Thyroid gland (tissue), 4 donors: ENCODE data around the gene TNN.

Experiments
- POLR2A ChIP-seq, 2 donors: fragments of 450-650 bp; IDR thresholded peaks; one replicate each; pipeline ENCODE4 v1.6.1; 2017; ENCODE audit warnings: antibody characterized with exemption in 2 of 2, mild to moderate bottlenecking in 2 of 2, moderate library complexity in 1 of 2
- TF ChIP-seq, protein P1 (sequence below), 6 experiments: fragments of 200-600 bp in 3 of 6; fragments of 450-650 bp in 3 of 6; sonication (generic) in 3 of 6; IDR thresholded peaks; one replicate each; pipeline ENCODE4 v1.5.1; 2016 to 2019; ENCODE audit warnings: antibody characterized with exemption in 6 of 6, mild to moderate bottlenecking in 2 of 6, inconsistent platforms in 1 of 6, moderate library complexity in 1 of 6

DNA sequence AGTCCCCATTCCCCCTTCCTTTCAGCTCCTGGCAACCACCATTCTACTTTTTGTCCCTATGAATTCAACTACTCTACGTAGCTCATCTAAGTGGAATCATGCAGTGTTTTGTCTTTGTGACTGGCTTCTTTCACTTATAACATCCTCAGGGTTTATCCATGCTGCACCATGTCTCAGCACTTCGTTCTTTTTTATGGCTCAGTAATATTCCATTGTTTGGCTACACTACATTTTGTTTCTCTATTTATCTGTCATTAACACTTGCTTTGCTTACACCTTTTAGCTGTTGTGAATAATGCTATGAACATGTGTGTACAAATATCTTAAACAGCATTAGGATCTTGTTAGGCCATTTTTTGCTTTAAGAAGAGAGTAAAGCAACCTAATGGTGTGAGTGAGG is 42.9 kb upstream of the TNN start:
- TF ChIP-seq POLR2A (IDR thresholded peaks at IDR 0.05) = no peak
- TF ChIP-seq, protein P1, sequence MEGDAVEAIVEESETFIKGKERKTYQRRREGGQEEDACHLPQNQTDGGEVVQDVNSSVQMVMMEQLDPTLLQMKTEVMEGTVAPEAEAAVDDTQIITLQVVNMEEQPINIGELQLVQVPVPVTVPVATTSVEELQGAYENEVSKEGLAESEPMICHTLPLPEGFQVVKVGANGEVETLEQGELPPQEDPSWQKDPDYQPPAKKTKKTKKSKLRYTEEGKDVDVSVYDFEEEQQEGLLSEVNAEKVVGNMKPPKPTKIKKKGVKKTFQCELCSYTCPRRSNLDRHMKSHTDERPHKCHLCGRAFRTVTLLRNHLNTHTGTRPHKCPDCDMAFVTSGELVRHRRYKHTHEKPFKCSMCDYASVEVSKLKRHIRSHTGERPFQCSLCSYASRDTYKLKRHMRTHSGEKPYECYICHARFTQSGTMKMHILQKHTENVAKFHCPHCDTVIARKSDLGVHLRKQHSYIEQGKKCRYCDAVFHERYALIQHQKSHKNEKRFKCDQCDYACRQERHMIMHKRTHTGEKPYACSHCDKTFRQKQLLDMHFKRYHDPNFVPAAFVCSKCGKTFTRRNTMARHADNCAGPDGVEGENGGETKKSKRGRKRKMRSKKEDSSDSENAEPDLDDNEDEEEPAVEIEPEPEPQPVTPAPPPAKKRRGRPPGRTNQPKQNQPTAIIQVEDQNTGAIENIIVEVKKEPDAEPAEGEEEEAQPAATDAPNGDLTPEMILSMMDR (IDR thresholded peaks at IDR 0.05) = no peak
